Neural progenitor cell (in vitro differentiated cells): ENCODE data around the gene VPS50. TPM values are rescaled to one million over a fixed set of nuclear protein-coding genes. Genes with fewer than 3 reads are reported as not detected.
"Not testable (repeated sequence)": the region's sequence is repeated elsewhere in the genome, so short reads cannot be mapped to it uniquely, and the experiment has no call there.

Source experiments
- DNase-seq: peaks from one replicate; pipeline ENCODE4 v3.0.0-alpha.2; 2016; ENCODE audit warnings: low spot score
- H2AFZ ChIP-seq: fragments of 200-600 bp; sonication (generic); replicated peaks from 2 replicates; pipeline ENCODE4 v1.6.1; 2016; ENCODE audit warnings: antibody characterized with exemption
- H3F3A ChIP-seq: fragments of 200-600 bp; sonication (generic); 2 replicates; pipeline ENCODE4 v1.6.1; 2016; ENCODE audit warnings: antibody characterized with exemption, low read depth
- H3K27ac ChIP-seq: fragments of 200-600 bp; sonication (generic); 2 replicates; pipeline ENCODE4 v1.5.1; 2016; ENCODE audit warnings: mild to moderate bottlenecking
- H3K27me3 ChIP-seq: fragments of 200-600 bp; sonication (generic); 2 replicates; pipeline ENCODE4 v1.6.1; 2016; ENCODE audit warnings: mild to moderate bottlenecking, moderate library complexity
- H3K36me3 ChIP-seq: fragments of 200-600 bp; sonication (generic); 2 replicates; pipeline ENCODE4 v1.5.1; 2016
- H3K4me1 ChIP-seq: fragments of 200-600 bp; sonication (generic); 2 replicates; pipeline ENCODE4 v1.6.1; 2016; ENCODE audit warnings: mixed run types
- H3K4me2 ChIP-seq: fragments of 200-600 bp; sonication (generic); 2 replicates; pipeline ENCODE4 v1.6.1; 2016
- H3K4me3 ChIP-seq: fragments of 200-600 bp; sonication (generic); 2 replicates; pipeline ENCODE4 v1.5.1; 2016
- H3K79me2 ChIP-seq: fragments of 200-600 bp; sonication (generic); 2 replicates; pipeline ENCODE4 v1.6.1; 2016; ENCODE audit warnings: low read depth
- H3K9ac ChIP-seq: fragments of 200-600 bp; sonication (generic); 2 replicates; pipeline ENCODE4 v1.6.1; 2016
- H3K9me3 ChIP-seq: fragments of 200-600 bp; sonication (generic); 2 replicates; pipeline ENCODE4 v1.5.1; 2016; ENCODE audit warnings: low read depth
- H4K20me1 ChIP-seq: fragments of 200-600 bp; sonication (generic); 2 replicates; pipeline ENCODE4 v1.6.1; 2016; ENCODE audit warnings: low read depth
- H3K27ac Mint-ChIP-seq: 3 replicates; pipeline ENCODE4 v1.8.0; 2021; ENCODE audit warnings: mixed read lengths
- H3K27me3 Mint-ChIP-seq: 2 replicates; pipeline ENCODE4 v1.8.0; 2022; ENCODE audit warnings: low read depth, mild to moderate bottlenecking, inconsistent platforms, moderate library complexity, mixed read lengths; ENCODE audit not compliant: insufficient read depth
- H3K36me3 Mint-ChIP-seq: 3 replicates; pipeline ENCODE4 v1.8.0; 2021; ENCODE audit warnings: mixed read lengths
- H3K4me1 Mint-ChIP-seq: 3 replicates; pipeline ENCODE4 v1.8.0; 2021; ENCODE audit warnings: mixed read lengths
- H3K4me3 Mint-ChIP-seq: 3 replicates; pipeline ENCODE4 v1.8.0; 2021; ENCODE audit warnings: mild to moderate bottlenecking, moderate library complexity, mixed read lengths
- H3K9me3 Mint-ChIP-seq: 3 replicates; pipeline ENCODE4 v1.8.0; 2020; ENCODE audit warnings: mixed read lengths
- CTCF ChIP-seq: fragments of 200-600 bp; sonication (generic); IDR thresholded peaks from 2 replicates; pipeline ENCODE4 v1.5.1; 2017; ENCODE audit warnings: antibody characterized with exemption, mild to moderate bottlenecking
- EZH2 ChIP-seq: fragments of 200-600 bp; sonication (generic); IDR thresholded peaks from 2 replicates; pipeline ENCODE4 v1.6.1; 2017; ENCODE audit warnings: antibody characterized with exemption, mild to moderate bottlenecking, moderate library complexity
- EZH2phosphoT487 ChIP-seq: fragments of 200-600 bp; sonication (generic); IDR thresholded peaks from 2 replicates; pipeline ENCODE4 v1.6.1; 2017; ENCODE audit warnings: antibody characterized with exemption
- total RNA-seq: library from RNA; depleted of rRNA; stranded (reverse); fragments of >200 nt; gene quantifications from 2 replicates; pipeline ENCODE4 v1.2.3, GENCODE V29; 2015; ENCODE audit warnings: low replicate concordance

VPS50 gene
- total RNA-seq, 1 donor from 2014 or later: 26.5 TPM

DNA sequence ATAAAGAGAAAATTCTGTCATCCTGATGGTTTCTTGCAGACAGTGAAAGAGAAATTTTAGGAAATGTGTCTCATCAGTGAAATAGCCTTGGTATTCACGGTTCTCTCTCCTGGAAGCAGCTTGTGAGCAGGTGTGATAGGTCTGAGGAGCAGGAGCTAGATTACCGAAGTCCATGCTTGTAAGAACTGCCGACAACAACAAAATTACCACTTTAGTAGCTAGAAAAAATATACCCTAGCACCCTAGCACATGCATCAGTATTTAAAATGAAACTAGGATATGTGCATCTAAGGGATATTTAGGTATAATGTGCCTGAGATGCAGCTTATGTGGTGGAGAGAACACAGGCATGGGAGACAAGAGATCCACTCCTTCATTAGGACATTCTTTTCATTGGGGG is 82.3 kb downstream of the VPS50 start:
- H3K79me2 ChIP-seq: no peaks in the 10 kb centered on the region
- no peaks in the 10 kb centered on the region for H3K36me3 Mint-ChIP-seq
- H3K27me3 Mint-ChIP-seq: no peaks in the 10 kb centered on the region
- no peak overlapping the region for H3K4me3 Mint-ChIP-seq
- H3K9me3 Mint-ChIP-seq: no peaks in the 10 kb centered on the region
- no peaks in the 10 kb centered on the region for H3F3A ChIP-seq
- H3K27me3 ChIP-seq: no peaks in the 10 kb centered on the region
- H3K4me1 Mint-ChIP-seq: no peaks in the 10 kb centered on the region
- DNase-seq: no peak
- no peak overlapping the region for H3K27ac Mint-ChIP-seq
- no peak overlapping the region for H3K9ac ChIP-seq
- no peak overlapping the region for H2AFZ ChIP-seq
- H3K36me3 ChIP-seq: no peaks in the 10 kb centered on the region
- TF ChIP-seq EZH2 (no peak), CTCF (no peak), EZH2phosphoT487 (no peak)
- H3K9me3 ChIP-seq: no peaks in the 10 kb centered on the region
- H4K20me1 ChIP-seq: no peaks in the 10 kb centered on the region
- H3K4me2 ChIP-seq: no peak overlapping the region
- no peak overlapping the region for H3K27ac ChIP-seq
- no peak overlapping the region for H3K4me3 ChIP-seq
- H3K4me1 ChIP-seq: no peaks in the 10 kb centered on the region

- Mint-ChIP-seq H3K9me3 (no peaks in the 10 kb centered on the region), H3K36me3 (no peaks in the 10 kb centered on the region), H3K27me3 (no peaks in the 10 kb centered on the region), H3K27ac (no peak overlapping the region), H3K4me3 (no peak overlapping the region), H3K4me1 (no peaks in the 10 kb centered on the region)
- Histone ChIP-seq H3K27ac (no peak overlapping the region), H3K4me3 (no peak overlapping the region), H2AFZ (no peak overlapping the region), H3K27me3 (no peaks in the 10 kb centered on the region), H3K4me1 (no peaks in the 10 kb centered on the region), H3F3A (no peaks in the 10 kb centered on the region), H3K9ac (no peak overlapping the region), H3K4me2 (no peak overlapping the region), H3K79me2 (no peaks in the 10 kb centered on the region), H3K36me3 (no peaks in the 10 kb centered on the region), H4K20me1 (no peaks in the 10 kb centered on the region), H3K9me3 (no peaks in the 10 kb centered on the region)
- TF ChIP-seq CTCF (no peak), EZH2phosphoT487 (no peak), EZH2 (no peak)
- no peak for DNase-seq
Measured at GRCh38 chr7:93315896-93316295, 83.7 kb downstream of the VPS50 start.

DNA sequence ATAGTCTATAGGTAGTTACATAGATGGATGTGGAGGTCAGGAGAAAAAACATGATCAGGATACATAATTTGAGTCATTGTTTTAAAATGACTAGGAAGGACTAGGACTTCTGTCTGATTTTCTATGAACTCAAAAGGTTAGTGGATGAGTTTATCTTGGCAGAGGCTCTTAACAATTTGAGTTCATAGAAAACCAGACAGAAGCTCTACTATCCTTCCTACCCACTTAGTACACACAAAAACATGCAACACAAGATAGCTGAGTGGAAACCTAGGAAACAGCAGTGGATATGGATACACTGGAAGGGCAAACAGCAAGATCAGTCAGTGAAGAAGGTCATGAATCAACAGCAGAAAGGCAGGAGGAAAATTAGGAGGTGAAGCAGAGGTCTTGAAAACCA is 84.6 kb downstream of the VPS50 start:
- Histone ChIP-seq H3F3A (no peaks in the 10 kb centered on the region), H3K27ac (no peak overlapping the region), H3K9ac (no peak overlapping the region), H3K79me2 (no peaks in the 10 kb centered on the region), H3K27me3 (no peaks in the 10 kb centered on the region), H3K4me2 (no peak overlapping the region), H3K9me3 (no peaks in the 10 kb centered on the region), H3K4me3 (no peak overlapping the region), H4K20me1 (no peaks in the 10 kb centered on the region), H3K4me1 (no peaks in the 10 kb centered on the region), H2AFZ (no peak overlapping the region), H3K36me3 (no peaks in the 10 kb centered on the region)
- H3K9me3 Mint-ChIP-seq: no peaks in the 10 kb centered on the region
- no peak overlapping the region for H3K27ac Mint-ChIP-seq
- no peak overlapping the region for H3K4me3 Mint-ChIP-seq
- TF ChIP-seq EZH2phosphoT487 (no peak), CTCF (no peak), EZH2 (no peak)
- no peaks in the 10 kb centered on the region for H3K27me3 Mint-ChIP-seq
- DNase-seq: no peak
- no peaks in the 10 kb centered on the region for H3K36me3 Mint-ChIP-seq
- no peaks in the 10 kb centered on the region for H3K4me1 Mint-ChIP-seq

- no peaks in the 10 kb centered on the region for H3K4me1 Mint-ChIP-seq
- Histone ChIP-seq H3F3A (no peaks in the 10 kb centered on the region), H3K9ac (no peak overlapping the region), H3K79me2 (no peaks in the 10 kb centered on the region), H3K4me3 (no peak overlapping the region), H4K20me1 (no peaks in the 10 kb centered on the region), H2AFZ (no peak overlapping the region), H3K27me3 (no peaks in the 10 kb centered on the region), H3K27ac (no peak overlapping the region), H3K36me3 (no peaks in the 10 kb centered on the region), H3K9me3 (no peaks in the 10 kb centered on the region), H3K4me2 (no peak overlapping the region), H3K4me1 (no peaks in the 10 kb centered on the region)
- no peak overlapping the region for H3K4me3 Mint-ChIP-seq
- TF ChIP-seq EZH2: no peak
- TF ChIP-seq EZH2phosphoT487: no peak
- no peak for TF ChIP-seq CTCF
- H3K9me3 Mint-ChIP-seq: no peaks in the 10 kb centered on the region
- H3K36me3 Mint-ChIP-seq: no peaks in the 10 kb centered on the region
- H3K27me3 Mint-ChIP-seq: no peaks in the 10 kb centered on the region
- DNase-seq: no peak
- H3K27ac Mint-ChIP-seq: no peak overlapping the region
Measured at GRCh38 chr7:93320887-93321286, 88.7 kb downstream of the VPS50 start.

- not testable (repeated sequence) for H3K9me3 ChIP-seq, H3K4me3 ChIP-seq, H4K20me1 ChIP-seq, H3K4me2 ChIP-seq, H3K27ac ChIP-seq, H2AFZ ChIP-seq, H3K9ac ChIP-seq, H3K27me3 ChIP-seq, H3K27me3 Mint-ChIP-seq, DNase-seq, H3K9me3 Mint-ChIP-seq, H3K36me3 Mint-ChIP-seq, H3K27ac Mint-ChIP-seq, H3K36me3 ChIP-seq, H3K79me2 ChIP-seq, H3K4me1 Mint-ChIP-seq, H3K4me3 Mint-ChIP-seq, H3K4me1 ChIP-seq, H3F3A ChIP-seq
Measured at GRCh38 chr7:93326291-93326690, 94.1 kb downstream of the VPS50 start.
